ENCODE measurements around the gene ZNF503.
"Not testable (repeated sequence)": the region's sequence is repeated elsewhere in the genome, so short reads cannot be mapped to it uniquely, and the experiment has no call there.

Gene ZNF503

GRCh38 chr10:75395066-75395931 lies 6.3 kb downstream of the ZNF503 start:
- no peak for DNase-seq (ENCODE audit: low spot score)

- DNase-seq (ENCODE audit: low spot score): no peak
These were observed 7.3 kb downstream of the ZNF503 start for GRCh38 chr10:75394221-75394620.

- no peak for DNase-seq (ENCODE audit: low spot score)
These were observed 8.8 kb downstream of the ZNF503 start for GRCh38 chr10:75392744-75393143.

- DNase-seq (ENCODE audit: low spot score): no peak
These were observed 9.3 kb downstream of the ZNF503 start for GRCh38 chr10:75392271-75392670.

GRCh38 chr10:75390178-75390577 lies 11.4 kb downstream of the ZNF503 start:
- DNase-seq (ENCODE audit: low spot score): no peak

- no peak for DNase-seq (ENCODE audit: low spot score)
These were observed 13.5 kb downstream of the ZNF503 start for GRCh38 chr10:75388082-75388481.

- no peak for DNase-seq (ENCODE audit: low spot score)
These were observed 15.4 kb downstream of the ZNF503 start for GRCh38 chr10:75386128-75386527.

- DNase-seq (ENCODE audit: low spot score): no peak
These were observed 21.7 kb downstream of the ZNF503 start for GRCh38 chr10:75379817-75380216.

GRCh38 chr10:75379212-75379724 lies 22.3 kb downstream of the ZNF503 start:
- DNase-seq (ENCODE audit: low spot score): no peak

GRCh38 chr10:75378379-75378778 lies 23.2 kb downstream of the ZNF503 start:
- DNase-seq (ENCODE audit: low spot score): no peak

- DNase-seq (ENCODE audit: low spot score): no peak
These were observed 23.7 kb downstream of the ZNF503 start for GRCh38 chr10:75377869-75378268.

- no peak for DNase-seq (ENCODE audit: low spot score)
These were observed 25.7 kb downstream of the ZNF503 start for GRCh38 chr10:75375838-75376237.

- no peak for DNase-seq (ENCODE audit: low spot score)
These were observed 30.6 kb downstream of the ZNF503 start for GRCh38 chr10:75371010-75371409.

GRCh38 chr10:75369838-75370237 lies 31.7 kb downstream of the ZNF503 start:
- DNase-seq (ENCODE audit: low spot score): not testable (repeated sequence)

- no peak for DNase-seq (ENCODE audit: low spot score)
These were observed 33.7 kb downstream of the ZNF503 start for GRCh38 chr10:75367901-75368300.

- no peak for DNase-seq (ENCODE audit: low spot score)
These were observed 34.5 kb downstream of the ZNF503 start for GRCh38 chr10:75367021-75367487.

GRCh38 chr10:75363431-75363830 lies 38.1 kb downstream of the ZNF503 start:
- DNase-seq (ENCODE audit: low spot score): no peak

- DNase-seq (ENCODE audit: low spot score): not testable (repeated sequence)
These were observed 41.7 kb downstream of the ZNF503 start for GRCh38 chr10:75359876-75360275.

- DNase-seq (ENCODE audit: low spot score): peak; percentile 51
These were observed 42.6 kb downstream of the ZNF503 start for GRCh38 chr10:75358835-75359421.

GRCh38 chr10:75358132-75358531 lies 43.4 kb downstream of the ZNF503 start:
- DNase-seq (ENCODE audit: low spot score): no peak

- DNase-seq (ENCODE audit: low spot score): no peak
These were observed 44.1 kb downstream of the ZNF503 start for GRCh38 chr10:75357500-75357899.

GRCh38 chr10:75356484-75356883 lies 45.1 kb downstream of the ZNF503 start:
- no peak for DNase-seq (ENCODE audit: low spot score)

GRCh38 chr10:75355706-75356105 lies 45.9 kb downstream of the ZNF503 start:
- DNase-seq (ENCODE audit: low spot score): no peak

All from RKO (cell line).